Neural cell (in vitro differentiated cells): Measurements from ENCODE around the gene PECR.

Experiments used
- EP300 ChIP-seq: fragments of 450-650 bp; conservative IDR thresholded peaks from 2 replicates; pipeline ENCODE4 v1.6.1; 2014; ENCODE audit warnings: antibody characterized with exemption, mild to moderate bottlenecking, moderate library complexity; ENCODE audit not compliant: poor library complexity, severe bottlenecking
- EZH2 ChIP-seq: fragments of 200-600, 300-800 bp; shearing (Covaris generic), sonication (generic); IDR thresholded peaks from 2 replicates; pipeline ENCODE4 v1.6.1; 2014; ENCODE audit warnings: antibody characterized with exemption, low read length, borderline replicate concordance, mild to moderate bottlenecking; ENCODE audit not compliant: insufficient read depth, poor library complexity, severe bottlenecking
- POLR2AphosphoS5 ChIP-seq: IDR thresholded peaks from 2 replicates; pipeline ENCODE4 v1.6.1; 2012
- RAD21 ChIP-seq: fragments of 450-650 bp; conservative IDR thresholded peaks from 2 replicates; pipeline ENCODE4 v1.6.1; 2014; ENCODE audit warnings: antibody characterized with exemption, mild to moderate bottlenecking, moderate library complexity
- SMC3 ChIP-seq: fragments of 450-650 bp; conservative IDR thresholded peaks from 2 replicates; pipeline ENCODE4 v1.6.1; 2014; ENCODE audit warnings: antibody characterized with exemption, mild to moderate bottlenecking, moderate library complexity; ENCODE audit not compliant: poor library complexity
- TAF1 ChIP-seq: IDR thresholded peaks from 2 replicates; pipeline ENCODE4 v1.6.1; 2012; ENCODE audit warnings: low read depth
- TF ChIP-seq, protein P1 (sequence below): fragments of 450-650 bp; IDR thresholded peaks from 2 replicates; pipeline ENCODE4 v1.5.1; 2014; ENCODE audit warnings: antibody characterized with exemption, mild to moderate bottlenecking, moderate library complexity; ENCODE audit not compliant: poor library complexity, severe bottlenecking
- TF ChIP-seq, protein P2 (sequence below): IDR thresholded peaks from 2 replicates; pipeline ENCODE4 v1.6.1; 2012; ENCODE audit warnings: borderline replicate concordance

DNA sequence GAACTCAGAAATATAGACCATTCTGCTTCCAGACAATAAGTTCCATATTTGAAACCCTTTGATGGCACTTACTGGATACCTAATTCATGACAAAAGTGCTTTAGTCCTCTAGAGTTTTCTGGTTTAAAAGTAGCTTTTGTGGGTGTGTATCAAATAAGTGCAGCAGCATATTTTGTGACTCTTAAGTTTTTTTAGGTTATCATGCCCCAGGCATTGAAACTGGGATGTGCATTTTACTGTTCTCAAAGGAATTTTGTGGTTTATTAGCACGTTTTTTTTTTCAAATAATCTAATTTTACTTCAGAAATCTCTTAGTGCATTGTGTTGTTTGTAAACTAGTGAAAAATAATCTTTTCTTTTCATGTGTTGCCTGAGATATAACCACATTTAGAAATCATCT lies 29.0 kb upstream of the PECR start:
- TF ChIP-seq EP300 (no peak), POLR2AphosphoS5 (no peak), EZH2 (no peak), RAD21 (no peak), TAF1 (no peak), SMC3 (no peak)
- TF ChIP-seq, protein P1, sequence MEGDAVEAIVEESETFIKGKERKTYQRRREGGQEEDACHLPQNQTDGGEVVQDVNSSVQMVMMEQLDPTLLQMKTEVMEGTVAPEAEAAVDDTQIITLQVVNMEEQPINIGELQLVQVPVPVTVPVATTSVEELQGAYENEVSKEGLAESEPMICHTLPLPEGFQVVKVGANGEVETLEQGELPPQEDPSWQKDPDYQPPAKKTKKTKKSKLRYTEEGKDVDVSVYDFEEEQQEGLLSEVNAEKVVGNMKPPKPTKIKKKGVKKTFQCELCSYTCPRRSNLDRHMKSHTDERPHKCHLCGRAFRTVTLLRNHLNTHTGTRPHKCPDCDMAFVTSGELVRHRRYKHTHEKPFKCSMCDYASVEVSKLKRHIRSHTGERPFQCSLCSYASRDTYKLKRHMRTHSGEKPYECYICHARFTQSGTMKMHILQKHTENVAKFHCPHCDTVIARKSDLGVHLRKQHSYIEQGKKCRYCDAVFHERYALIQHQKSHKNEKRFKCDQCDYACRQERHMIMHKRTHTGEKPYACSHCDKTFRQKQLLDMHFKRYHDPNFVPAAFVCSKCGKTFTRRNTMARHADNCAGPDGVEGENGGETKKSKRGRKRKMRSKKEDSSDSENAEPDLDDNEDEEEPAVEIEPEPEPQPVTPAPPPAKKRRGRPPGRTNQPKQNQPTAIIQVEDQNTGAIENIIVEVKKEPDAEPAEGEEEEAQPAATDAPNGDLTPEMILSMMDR: no peak
- TF ChIP-seq, protein P2, sequence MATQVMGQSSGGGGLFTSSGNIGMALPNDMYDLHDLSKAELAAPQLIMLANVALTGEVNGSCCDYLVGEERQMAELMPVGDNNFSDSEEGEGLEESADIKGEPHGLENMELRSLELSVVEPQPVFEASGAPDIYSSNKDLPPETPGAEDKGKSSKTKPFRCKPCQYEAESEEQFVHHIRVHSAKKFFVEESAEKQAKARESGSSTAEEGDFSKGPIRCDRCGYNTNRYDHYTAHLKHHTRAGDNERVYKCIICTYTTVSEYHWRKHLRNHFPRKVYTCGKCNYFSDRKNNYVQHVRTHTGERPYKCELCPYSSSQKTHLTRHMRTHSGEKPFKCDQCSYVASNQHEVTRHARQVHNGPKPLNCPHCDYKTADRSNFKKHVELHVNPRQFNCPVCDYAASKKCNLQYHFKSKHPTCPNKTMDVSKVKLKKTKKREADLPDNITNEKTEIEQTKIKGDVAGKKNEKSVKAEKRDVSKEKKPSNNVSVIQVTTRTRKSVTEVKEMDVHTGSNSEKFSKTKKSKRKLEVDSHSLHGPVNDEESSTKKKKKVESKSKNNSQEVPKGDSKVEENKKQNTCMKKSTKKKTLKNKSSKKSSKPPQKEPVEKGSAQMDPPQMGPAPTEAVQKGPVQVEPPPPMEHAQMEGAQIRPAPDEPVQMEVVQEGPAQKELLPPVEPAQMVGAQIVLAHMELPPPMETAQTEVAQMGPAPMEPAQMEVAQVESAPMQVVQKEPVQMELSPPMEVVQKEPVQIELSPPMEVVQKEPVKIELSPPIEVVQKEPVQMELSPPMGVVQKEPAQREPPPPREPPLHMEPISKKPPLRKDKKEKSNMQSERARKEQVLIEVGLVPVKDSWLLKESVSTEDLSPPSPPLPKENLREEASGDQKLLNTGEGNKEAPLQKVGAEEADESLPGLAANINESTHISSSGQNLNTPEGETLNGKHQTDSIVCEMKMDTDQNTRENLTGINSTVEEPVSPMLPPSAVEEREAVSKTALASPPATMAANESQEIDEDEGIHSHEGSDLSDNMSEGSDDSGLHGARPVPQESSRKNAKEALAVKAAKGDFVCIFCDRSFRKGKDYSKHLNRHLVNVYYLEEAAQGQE: no peak
